GM21447 (cell line): ENCODE results near the gene WT1.

Source experiments
- ATAC-seq: cut with Tn5 transposase; IDR thresholded peaks from one replicate; pipeline ENCODE4 v1.9.1; 2021; ENCODE audit not compliant: unreplicated experiment

The WT1 gene

GRCh38 chr11:32425761-32426160, 9.6 kb downstream of the WT1 start:
- ATAC-seq: no peak

- ATAC-seq: no peak
These were observed 12.8 kb downstream of the WT1 start for GRCh38 chr11:32422545-32422944.

DNA sequence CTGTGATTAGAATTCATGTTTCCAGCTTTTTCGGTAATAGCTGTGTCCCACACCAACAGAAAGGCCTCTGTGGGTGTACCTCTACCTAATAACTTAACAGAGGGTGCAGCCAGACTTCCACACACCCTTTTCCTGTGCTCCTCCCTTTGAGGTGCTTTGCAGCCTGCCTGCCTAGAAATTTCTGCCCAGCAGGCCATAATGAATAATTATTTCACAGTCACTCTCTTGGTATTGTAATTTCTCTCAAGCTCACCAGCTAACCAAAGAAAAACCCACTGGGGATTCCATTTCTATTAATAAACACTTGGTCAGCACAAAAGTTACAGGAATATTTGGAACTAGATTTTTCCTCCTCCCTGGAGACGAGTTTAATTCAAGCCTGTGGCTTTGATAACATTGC, 13.3 kb downstream of the WT1 start:
- no peak for ATAC-seq

GRCh38 chr11:32420937-32421901, 14.1 kb downstream of the WT1 start:
- peak; percentile 94 for ATAC-seq

DNA sequence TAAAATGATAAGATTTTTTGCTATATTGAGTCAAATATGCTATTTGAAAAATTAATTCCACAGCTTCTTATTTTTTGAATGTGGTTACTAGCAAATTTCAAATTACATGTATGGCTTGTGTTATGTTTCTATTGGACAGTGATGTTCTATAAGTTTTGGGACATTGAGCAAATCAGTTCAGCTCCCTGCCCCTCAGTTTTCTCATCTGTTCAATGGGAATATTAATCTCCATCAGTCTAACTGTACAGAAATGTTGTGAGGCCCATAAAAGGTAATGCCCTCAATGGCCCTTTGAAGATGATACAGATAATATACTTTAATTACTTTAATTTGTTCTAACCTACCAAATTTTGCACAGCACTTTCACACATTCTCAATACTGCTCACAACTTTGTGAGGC, 15.2 kb downstream of the WT1 start:
- no peak for ATAC-seq

DNA sequence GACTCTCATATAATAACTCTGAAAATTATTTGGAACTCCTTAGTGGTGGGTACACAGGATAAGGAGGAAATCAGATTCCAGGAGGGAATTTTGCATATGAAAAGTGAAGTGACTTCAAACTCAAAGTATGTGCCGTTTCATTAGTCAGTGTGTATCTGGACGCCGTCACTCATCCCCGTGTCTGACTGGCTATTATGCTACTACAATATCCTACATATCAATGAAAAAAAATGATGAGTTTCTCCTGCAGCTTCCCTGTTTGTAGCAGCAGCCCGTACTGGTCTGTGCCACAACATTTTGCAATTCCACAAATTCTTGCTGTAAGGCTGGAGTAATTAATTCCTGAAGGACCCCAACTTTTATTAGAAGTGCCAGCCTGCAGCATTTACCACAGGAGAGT, 16.5 kb downstream of the WT1 start:
- no peak for ATAC-seq

GRCh38 chr11:32417806-32418205, 17.5 kb downstream of the WT1 start:
- ATAC-seq: no peak

DNA sequence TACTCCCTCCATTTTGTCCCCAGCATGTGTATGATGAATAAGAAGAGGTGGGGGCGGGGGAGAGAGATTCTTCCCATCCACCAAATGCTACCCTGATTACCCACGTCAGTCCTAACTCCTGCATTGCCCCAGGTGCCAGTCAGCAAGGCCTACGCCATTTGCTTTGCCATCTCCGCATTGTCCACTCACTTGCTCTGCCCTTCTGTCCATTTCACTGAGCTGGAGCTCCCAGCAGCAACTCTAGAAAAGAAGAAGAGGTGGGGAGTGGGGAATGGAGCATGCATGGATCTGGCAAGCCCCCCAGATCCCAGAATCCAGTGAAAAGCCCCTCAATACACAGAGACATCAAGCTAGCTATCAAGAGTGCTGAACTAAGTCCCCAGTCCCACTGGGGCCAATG, 19.0 kb downstream of the WT1 start:
- ATAC-seq: no peak

- no peak for ATAC-seq
These were observed 20.4 kb downstream of the WT1 start for GRCh38 chr11:32414925-32415324.

DNA sequence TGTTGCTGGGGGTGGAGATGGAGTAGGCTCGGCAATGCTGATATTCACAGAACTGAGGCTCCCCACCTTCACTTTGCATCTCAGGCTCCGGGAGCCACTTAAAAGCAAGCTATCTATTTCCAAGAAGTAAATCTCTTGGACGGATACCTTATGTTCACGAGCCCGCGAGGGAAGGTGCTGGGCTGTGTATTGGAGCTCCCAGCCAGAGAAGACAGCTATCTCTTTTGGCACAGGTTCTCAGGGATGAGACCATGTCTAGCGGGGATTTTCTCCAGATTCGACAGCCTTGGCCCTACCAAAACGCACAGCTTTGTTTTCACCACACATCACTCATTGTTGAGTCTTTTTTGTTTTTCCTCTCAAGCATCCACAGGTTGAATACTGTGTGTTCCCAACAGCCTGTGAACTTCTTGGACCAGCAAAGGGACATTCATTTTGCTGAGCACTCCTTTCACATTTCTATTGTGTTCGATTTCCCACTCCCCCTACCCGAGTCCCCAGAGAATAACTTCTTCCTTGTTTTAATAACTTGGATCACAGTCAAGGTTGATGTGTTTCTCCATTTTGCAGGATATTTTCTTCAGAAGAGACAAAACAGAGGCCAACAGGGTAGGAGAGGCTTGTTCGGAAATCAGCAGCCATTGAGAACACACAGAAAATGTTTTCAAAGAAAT, 23.3 kb downstream of the WT1 start:
- ATAC-seq: no peak

GRCh38 chr11:32405592-32405991, 29.7 kb downstream of the WT1 start:
- no peak for ATAC-seq

DNA sequence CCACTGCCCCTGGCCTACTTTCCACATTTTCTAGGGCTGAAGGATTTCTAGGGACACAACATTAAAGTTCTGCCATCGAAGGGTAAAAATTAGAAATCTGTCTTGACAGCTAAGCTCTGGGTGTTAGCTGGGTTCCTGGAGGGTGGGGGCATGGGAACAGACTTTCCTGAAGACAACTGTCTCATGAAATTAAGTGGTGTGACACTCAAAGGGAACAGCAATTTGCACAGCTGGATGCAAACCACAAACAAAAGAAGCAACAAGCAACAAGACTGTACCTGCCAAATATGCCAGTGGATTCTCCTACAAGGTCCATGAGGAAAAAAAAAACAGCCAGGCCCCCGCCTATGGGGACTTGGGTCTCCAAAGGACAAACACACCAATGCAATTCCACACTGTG, 32.5 kb downstream of the WT1 start:
- no peak for ATAC-seq

DNA sequence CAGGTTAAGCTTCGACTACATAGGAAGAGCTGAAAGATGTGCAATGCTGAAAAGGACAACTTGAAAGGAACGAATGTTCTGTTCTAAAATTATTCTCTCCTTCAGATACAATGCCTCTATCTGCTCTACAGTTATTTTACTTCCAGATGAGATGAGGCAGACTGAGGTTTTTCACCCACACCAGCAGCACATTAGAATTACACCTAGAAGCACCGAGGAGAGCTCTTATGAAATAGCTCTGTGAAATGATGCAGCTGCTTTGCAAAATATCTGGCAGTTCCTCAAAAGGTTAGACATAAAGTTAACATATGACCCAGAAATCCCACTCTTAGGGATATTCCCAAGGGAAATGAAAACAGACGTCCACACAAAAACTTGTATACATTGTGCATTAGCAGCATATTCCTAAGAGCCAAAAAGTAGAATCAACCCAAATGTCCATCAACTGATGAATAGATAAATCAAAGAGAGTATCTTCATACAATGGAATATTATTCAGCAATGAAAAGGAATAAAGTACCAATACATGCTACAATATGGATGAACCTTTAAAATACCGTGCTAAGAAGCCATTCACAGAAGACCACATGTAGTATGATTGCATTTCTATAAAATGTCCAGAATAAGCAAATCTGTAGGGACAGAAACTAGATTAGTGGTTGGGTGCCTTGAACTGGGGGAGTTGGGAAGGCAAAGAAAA, 34.5 kb downstream of the WT1 start:
- no peak for ATAC-seq

GRCh38 chr11:32400196-32400595, 35.1 kb downstream of the WT1 start:
- ATAC-seq: no peak

DNA sequence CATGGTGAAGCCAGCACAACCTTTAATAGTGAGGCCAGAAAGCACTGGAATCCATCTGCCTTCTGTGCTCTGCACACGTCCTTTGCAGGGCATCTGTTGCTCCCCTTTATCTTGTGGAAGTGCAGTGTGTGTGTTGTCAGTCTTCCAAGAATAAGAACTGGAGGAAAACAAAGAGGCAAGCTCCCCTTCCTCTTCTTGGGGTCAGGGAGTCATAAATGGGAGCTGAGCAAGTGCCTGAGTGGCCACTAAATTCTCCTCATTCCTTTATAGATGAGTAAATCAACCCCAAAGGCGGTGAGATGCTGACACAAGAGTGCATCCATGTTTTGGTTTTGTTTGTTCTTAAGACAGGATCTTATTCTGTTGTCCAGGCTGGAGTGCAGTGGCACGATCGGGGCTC, 38.3 kb downstream of the WT1 start:
- no peak for ATAC-seq

DNA sequence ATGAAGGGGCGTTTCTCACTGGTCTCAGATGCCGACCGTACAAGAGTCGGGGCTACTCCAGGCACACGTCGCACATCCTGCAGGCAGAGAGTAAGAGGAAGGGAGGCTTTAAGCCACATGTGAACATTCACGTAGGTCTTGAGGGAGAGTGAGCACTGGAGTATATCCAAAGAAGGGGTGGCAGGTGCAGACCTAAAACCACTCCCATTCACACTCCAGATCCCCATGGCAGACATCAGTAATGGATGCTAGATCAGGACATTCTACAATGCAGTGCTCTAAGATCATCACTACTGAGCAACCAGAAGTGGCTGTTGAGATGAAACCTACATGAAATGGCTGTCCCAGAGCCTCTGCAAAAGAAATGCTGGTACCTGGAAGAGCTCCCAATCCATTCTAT, 39.0 kb downstream of the WT1 start:
- ATAC-seq: peak; percentile 82

DNA sequence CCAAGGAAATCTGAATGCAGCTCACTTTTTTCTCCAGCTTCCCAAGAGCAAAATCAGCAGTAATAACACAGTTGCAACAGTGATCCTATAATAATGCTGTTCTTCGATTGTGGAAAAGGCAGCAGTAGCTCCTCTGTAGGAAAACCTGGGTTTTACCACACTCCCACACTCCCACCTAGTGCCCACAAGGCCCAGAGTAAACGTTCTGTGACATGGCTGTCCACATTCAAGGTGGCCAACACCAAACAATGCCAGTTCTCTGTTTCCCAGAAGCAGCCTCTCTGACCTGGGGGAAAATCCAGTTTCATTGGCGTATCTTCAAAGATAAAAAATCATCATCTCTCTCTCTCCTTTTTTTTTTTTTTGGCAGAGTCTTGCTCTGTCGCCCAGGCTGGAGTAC, 40.2 kb downstream of the WT1 start:
- no peak for ATAC-seq

DNA sequence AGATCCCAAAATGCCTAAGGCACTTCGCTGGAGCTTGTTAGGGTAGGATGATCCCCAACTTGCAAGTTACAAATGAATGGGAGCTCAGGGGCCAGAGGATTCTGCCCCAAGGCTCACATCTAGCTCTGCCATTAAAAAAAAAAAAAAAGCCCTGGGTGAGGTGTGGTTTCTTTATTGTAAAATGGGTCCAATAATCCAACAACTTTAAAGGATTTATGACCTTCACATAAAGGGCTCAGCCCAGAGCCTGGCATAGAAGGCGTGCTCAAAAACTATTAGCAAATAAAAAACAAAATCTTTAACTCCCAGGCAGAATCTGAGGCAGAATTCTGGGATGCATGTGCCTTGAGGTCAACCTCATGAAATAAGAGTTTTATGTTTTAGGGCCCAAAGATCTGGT, 42.5 kb downstream of the WT1 start:
- no peak for ATAC-seq

- ATAC-seq: no peak
These were observed 43.3 kb downstream of the WT1 start for GRCh38 chr11:32391956-32392553.

- ATAC-seq: no peak
These were observed 43.9 kb downstream of the WT1 start for GRCh38 chr11:32391479-32391878.

GRCh38 chr11:32390712-32391111, 44.6 kb downstream of the WT1 start:
- no peak for ATAC-seq
